Fibroblast of lung (primary cell): ENCODE results near the gene TFDP2. TPM values are rescaled to one million over a fixed set of nuclear protein-coding genes. Genes with fewer than 3 reads are reported as not detected.

ENCODE experiments used
- DNase-seq, 2 donors: peaks; one replicate each; pipeline versions ENCODE4 v3.0.0 to v3.0.0-alpha.2; 2010; ENCODE audit warnings: low read depth in 2 of 2
- H2AFZ ChIP-seq: 2 replicates; pipeline ENCODE4 v1.5.1; 2012; ENCODE audit warnings: low read length, control low read depth, inconsistent platforms
- H3K27ac ChIP-seq: 2 replicates; pipeline ENCODE4 v1.5.1; 2011; ENCODE audit warnings: low read length, control low read depth; ENCODE audit not compliant: insufficient read depth
- H3K27me3 ChIP-seq: 2 replicates; pipeline ENCODE4 v1.5.1; 2011; ENCODE audit warnings: mild to moderate bottlenecking, low read length; ENCODE audit not compliant: control insufficient read depth, insufficient read depth
- H3K36me3 ChIP-seq: 2 replicates; pipeline ENCODE4 v1.5.1; 2011; ENCODE audit warnings: low read length; ENCODE audit not compliant: control insufficient read depth, insufficient read depth
- H3K4me1 ChIP-seq: 2 replicates; pipeline ENCODE4 v1.5.1; 2011; ENCODE audit warnings: low read length; ENCODE audit not compliant: control insufficient read depth, insufficient read depth; ENCODE audit errors: extremely low read depth
- H3K4me2 ChIP-seq: 2 replicates; pipeline ENCODE4 v1.5.1; 2011; ENCODE audit warnings: low read length, control low read depth; ENCODE audit not compliant: insufficient read depth; ENCODE audit errors: extremely low read depth
- H3K4me3 ChIP-seq, 4 experiments: fragments of 200-600 bp in 1 of 4; sonication (generic) in 1 of 4; replicated peaks in 1 of 4; 2 replicates each; pipeline ENCODE4 v1.5.1; 2011 to 2016; ENCODE audit warnings: low read length in 4 of 4, low read depth in 3 of 4, mild to moderate bottlenecking in 3 of 4, control low read depth in 2 of 4, inconsistent platforms in 1 of 4, mixed read lengths in 1 of 4; ENCODE audit not compliant: insufficient read depth in 1 of 4; ENCODE audit errors: control extremely low read depth in 1 of 4
- H3K79me2 ChIP-seq: 2 replicates; pipeline ENCODE4 v1.5.1; 2012; ENCODE audit warnings: mild to moderate bottlenecking, low read length, inconsistent platforms; ENCODE audit not compliant: control insufficient read depth, insufficient read depth
- H3K9ac ChIP-seq: 2 replicates; pipeline ENCODE4 v1.5.1; 2011; ENCODE audit warnings: mild to moderate bottlenecking, low read length, control low read depth; ENCODE audit not compliant: insufficient read depth
- H3K9me3 ChIP-seq: 2 replicates; pipeline ENCODE4 v1.5.1; 2012; ENCODE audit warnings: low read depth, low read length; ENCODE audit not compliant: control insufficient read depth, insufficient read depth
- H4K20me1 ChIP-seq: 2 replicates; pipeline ENCODE4 v1.5.1; 2011; ENCODE audit warnings: low read length; ENCODE audit not compliant: control insufficient read depth, insufficient read depth; ENCODE audit errors: extremely low read depth
- CTCF ChIP-seq, 2 donors: IDR thresholded peaks in 1 of 2; conservative IDR thresholded peaks in 1 of 2; 1 replicate in 1 of 2; 2 replicates in 1 of 2; pipeline ENCODE4 v1.5.1; 2011 to 2012; ENCODE audit warnings: low read length in 2 of 2, control low read depth in 1 of 2, inconsistent platforms in 1 of 2, low read depth in 1 of 2, mild to moderate bottlenecking in 1 of 2
- EZH2 ChIP-seq: IDR thresholded peaks from 2 replicates; pipeline ENCODE4 v1.5.1; 2012; ENCODE audit warnings: low read length, control low read depth, mild to moderate bottlenecking; ENCODE audit errors: missing control alignments
- polyA plus RNA-seq, 2 donors: library from polyadenylated mRNA; depleted of rRNA in 1 of 2; stranded (reverse) in 1 of 2; unstranded in 1 of 2; fragments of >200 nt; gene quantifications; 2 replicates each; pipeline ENCODE4 v1.2.1, GENCODE V29; 2011 to 2012; ENCODE audit warnings: missing spikeins in 1 of 2
- total RNA-seq: library from RNA; depleted of rRNA; stranded (reverse); fragments of >200 nt; gene quantifications from 2 replicates; pipeline ENCODE4 v1.2.1, GENCODE V29; 2014

Gene TFDP2
- total and polyA plus RNA-seq, 2 donors (not counting 1 experiment from before 2014, with no cell fraction given) = 25.1 to 83.7 TPM

GRCh38 chr3:142029791-142030190 lies 119.6 kb downstream of the TFDP2 start:
- no peaks in the 10 kb centered on the region for H3K27me3 ChIP-seq
- no peaks in the 10 kb centered on the region for H3K4me1 ChIP-seq
- no peak overlapping the region for H3K4me2 ChIP-seq
- no peaks in the 10 kb centered on the region for H4K20me1 ChIP-seq
- no peak overlapping the region for H3K27ac ChIP-seq
- H3K79me2 ChIP-seq = no peaks in the 10 kb centered on the region
- no peaks in the 10 kb centered on the region for H3K36me3 ChIP-seq
- no peak overlapping the region for H3K4me3 ChIP-seq
- TF ChIP-seq EZH2 (no peak), CTCF (conservative IDR thresholded peaks at IDR 0.05 in 1 of 2, IDR thresholded peaks at IDR 0.05 in 1 of 2; ENCODE audit: low read depth in 1 of 2, low read length in 2 of 2) (no peak)
- no peak for DNase-seq
- no peak overlapping the region for H3K9ac ChIP-seq
- H3K9me3 ChIP-seq = no peaks in the 10 kb centered on the region
- H2AFZ ChIP-seq = no peak overlapping the region

GRCh38 chr3:142029052-142029642 lies 120.2 kb downstream of the TFDP2 start:
- Histone ChIP-seq H3K36me3 (no peaks in the 10 kb centered on the region), H3K4me2 (no peak overlapping the region), H3K4me3 (no peak overlapping the region), H2AFZ (no peak overlapping the region), H3K4me1 (no peaks in the 10 kb centered on the region), H3K79me2 (no peaks in the 10 kb centered on the region), H4K20me1 (no peaks in the 10 kb centered on the region), H3K27ac (no peak overlapping the region), H3K9me3 (no peaks in the 10 kb centered on the region), H3K9ac (no peak overlapping the region), H3K27me3 (no peaks in the 10 kb centered on the region)
- DNase-seq = no peak
- no peak for TF ChIP-seq CTCF (conservative IDR thresholded peaks at IDR 0.05 in 1 of 2, IDR thresholded peaks at IDR 0.05 in 1 of 2; ENCODE audit: low read depth in 1 of 2, low read length in 2 of 2)
- no peak for TF ChIP-seq EZH2

GRCh38 chr3:142028243-142028777 lies 121.0 kb downstream of the TFDP2 start:
- Histone ChIP-seq H3K27ac (no peak overlapping the region), H3K4me3 (peak overlapping the region; percentile 55 to 95 (median 71)), H3K27me3 (no peaks in the 10 kb centered on the region), H3K79me2 (no peaks in the 10 kb centered on the region), H2AFZ (peak overlapping the region; percentile 70), H3K36me3 (no peaks in the 10 kb centered on the region), H3K9ac (no peak overlapping the region), H3K4me2 (peak overlapping the region; percentile 98), H4K20me1 (no peaks in the 10 kb centered on the region), H3K4me1 (no peaks in the 10 kb centered on the region), H3K9me3 (no peaks in the 10 kb centered on the region)
- no peak for TF ChIP-seq CTCF (conservative IDR thresholded peaks at IDR 0.05 in 1 of 2, IDR thresholded peaks at IDR 0.05 in 1 of 2; ENCODE audit: low read depth in 1 of 2, low read length in 2 of 2)
- TF ChIP-seq EZH2 = no peak
- DNase-seq = peak; percentile 87 to 92
